Measurements from ENCODE around the gene PEAR1. TPM values are rescaled to one million over a fixed set of nuclear protein-coding genes. Genes with fewer than 3 reads are reported as not detected.
A peak's percentile ranks its signal among the peaks of the same experiment; 100 is the strongest.

Gene PEAR1
- total RNA-seq, 1 experiment from 2014 or later: 5.2 TPM

DNA sequence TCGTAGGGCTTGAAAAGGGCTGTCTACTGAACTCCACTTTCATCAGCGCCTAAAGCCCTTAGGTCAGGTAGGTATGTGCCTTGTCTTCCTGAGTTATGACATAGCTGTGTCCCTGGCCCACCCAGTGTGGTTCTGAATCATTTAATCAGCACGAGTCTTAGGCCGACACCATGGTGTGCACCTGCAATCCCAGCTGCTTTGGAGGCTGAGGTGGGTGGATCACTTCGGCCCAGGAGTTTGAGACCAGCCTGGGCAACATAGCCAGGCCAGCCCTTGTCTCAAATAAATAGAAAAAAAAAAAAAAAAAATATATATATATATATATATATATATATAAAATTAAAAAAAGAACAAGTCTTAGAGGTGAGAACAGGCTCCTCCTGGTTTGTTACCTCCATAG is 42.7 kb downstream of the PEAR1 start:
- DNase-seq (ENCODE audit: low read depth): no peak

DNA sequence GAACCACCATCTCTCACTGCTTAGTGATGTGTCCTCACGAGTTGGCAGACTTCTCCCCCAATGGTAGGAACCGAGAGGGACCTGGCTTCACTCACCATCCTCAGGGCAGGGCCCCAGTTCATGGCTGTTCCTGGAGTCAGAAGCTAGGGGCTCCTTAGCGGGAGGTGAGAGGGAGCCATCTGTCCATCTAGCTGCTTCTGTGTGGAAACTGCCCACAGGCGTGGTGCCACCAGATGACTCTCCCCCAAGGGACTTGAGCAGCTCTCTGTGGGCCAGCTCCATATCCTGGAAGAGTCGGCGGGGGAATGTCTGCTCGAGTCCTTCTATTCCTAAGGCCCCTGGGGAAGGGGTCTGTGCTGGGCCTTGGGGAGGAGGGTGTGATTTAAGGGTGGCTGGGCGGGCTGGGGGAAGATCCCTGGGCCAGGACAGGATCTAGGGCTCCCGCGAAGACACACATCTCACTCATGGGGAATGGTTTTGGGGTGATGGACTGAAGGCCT is 43.3 kb downstream of the PEAR1 start:
- DNase-seq (ENCODE audit: low read depth): no peak

DNA sequence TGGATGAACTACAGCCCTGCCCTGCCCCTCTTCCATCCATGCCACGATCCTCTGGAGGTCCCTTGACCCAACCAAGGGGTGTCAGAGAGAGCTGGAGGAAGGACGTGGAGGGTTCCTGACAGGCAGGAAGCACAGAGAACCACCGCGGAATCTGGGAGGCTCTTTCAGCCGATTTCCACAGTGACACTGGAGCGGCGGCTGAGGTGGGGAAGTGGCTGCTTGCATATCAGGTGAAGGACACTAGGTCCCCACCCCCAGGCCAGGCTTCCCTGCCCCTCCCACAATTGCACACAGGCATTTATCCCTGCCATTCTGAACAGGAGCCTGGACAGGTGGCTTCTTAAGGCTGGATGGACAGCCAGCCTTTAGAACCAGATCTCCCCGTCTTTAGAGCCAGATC is 44.4 kb downstream of the PEAR1 start:
- no peak for DNase-seq (ENCODE audit: low read depth)

DNA sequence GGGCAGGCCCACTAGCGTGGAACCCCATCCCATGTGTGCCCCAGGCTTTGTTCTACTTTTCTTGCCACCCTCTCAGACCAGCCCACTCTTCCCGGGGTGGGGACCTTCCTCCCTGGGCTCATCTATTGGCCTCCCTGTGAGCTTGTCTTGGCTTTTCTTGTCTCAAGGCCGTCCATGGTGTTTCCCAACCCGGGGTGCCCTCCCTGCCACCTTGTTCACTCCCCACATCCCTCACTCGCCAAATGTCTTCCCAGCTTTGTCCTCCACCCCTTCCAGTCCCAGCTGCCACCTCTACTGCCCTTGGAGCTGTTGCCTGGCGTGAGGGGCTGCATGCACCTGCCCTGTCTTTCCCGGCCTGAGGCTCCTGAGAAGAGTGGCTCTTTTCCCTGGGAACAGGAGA is 45.3 kb downstream of the PEAR1 start:
- no peak for DNase-seq (ENCODE audit: low read depth)

DNA sequence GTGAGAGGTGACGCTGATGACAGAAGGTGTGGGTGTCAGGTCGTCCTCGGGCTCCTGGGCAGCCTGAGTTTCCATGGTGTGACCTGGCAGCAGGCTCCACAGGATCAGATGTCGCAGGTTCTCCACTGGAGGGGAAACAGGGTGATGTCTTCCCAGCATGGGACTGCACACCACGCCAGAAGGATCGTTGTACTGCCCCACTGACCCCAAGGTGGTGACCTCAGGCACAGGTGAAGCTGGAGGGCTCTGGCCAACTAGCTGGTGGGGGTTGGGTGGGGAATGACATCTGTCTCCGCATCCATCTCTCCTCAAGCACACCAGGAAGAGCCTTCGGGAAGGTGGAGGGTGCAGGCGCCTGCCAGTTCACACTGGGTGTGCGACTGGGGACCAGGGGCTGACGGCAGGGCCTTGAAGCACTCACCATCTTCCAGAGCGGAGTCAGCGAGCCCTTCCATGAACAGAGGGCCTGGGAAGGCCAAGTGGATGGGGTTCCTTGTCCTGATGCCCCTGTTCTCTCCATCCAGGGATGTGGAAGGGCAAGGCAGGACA is 46.3 kb downstream of the PEAR1 start:
- DNase-seq (ENCODE audit: low read depth): no peak

DNA sequence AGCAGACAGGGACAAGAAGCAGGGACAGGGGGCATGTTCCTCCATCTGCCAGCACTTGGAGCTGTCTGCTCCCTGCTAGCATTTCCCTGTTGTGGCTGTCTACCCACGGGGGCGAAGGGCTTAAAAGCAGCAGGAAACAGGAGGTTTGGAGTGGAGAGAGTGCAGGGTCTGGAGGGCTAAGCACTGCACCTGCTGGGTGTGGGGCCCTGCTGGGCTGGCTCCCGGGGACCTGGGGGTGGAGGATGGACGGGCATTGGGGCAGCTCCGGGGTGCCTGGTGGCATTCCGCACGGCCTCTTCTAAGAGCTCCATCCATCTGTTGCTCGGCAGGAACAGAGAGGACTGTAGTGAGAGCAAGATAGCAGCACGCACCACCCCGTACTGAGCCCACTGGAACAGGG is 48.2 kb downstream of the PEAR1 start:
- no peak for DNase-seq (ENCODE audit: low read depth)

DNA sequence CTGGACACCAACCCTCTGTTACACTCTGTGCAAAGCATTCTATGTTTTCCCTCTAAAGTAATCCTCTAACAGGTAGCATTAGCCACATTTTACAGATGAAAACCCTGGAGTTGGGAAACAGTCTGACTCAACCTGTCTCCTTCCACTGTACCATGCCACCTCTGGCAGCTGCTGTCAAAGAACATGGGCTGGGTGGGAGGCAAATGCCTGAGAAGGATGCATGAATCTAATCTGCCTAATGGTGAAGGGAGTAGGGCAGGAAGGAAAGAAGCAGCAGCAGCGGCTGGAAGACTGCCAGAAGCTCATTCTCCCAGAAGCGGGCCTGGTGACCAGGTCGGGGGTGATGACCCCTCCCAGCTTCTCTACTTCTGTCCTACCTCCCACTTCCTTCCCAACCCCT is 48.7 kb downstream of the PEAR1 start:
- DNase-seq (ENCODE audit: low read depth): no peak

DNA sequence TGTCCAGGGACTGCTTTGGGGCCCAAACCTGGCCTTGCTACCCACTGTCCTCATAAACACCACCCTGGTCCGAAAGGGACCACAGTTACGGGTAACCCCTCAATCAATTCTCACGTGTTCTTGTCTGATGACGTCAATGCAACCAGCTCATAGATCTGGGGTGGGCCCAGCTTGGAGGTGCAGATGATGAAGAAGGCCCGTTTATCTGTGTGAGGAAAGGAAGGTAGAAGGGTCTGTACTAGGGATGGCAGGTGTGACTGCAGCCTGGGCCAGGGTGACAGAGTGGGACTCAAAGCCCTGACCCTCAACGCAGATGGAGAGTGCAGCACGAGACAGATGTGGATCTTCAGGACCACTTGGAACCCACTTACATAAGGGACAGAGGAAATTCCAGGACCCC is 49.1 kb downstream of the PEAR1 start:
- DNase-seq (ENCODE audit: low read depth): no peak

DNA sequence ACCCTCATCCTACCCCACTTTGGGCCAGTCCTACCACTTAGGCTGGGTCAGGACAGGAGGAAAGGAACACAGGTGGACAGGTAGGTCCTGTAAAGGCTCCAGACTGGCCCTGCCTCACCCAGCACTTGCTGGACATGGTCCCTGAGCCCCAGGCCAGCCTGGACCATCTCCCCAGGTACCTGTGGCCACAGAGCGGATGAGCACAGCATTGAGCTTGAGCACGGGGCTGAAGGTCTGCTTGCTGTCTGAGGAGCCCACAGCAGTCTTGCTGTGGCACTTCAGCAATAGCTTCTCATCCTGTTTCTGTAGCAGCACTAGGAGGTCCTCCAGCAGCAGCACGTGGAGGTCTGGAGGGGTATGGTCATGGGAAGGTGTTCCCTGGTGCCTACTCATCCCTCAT is 50.2 kb downstream of the PEAR1 start:
- no peak for DNase-seq (ENCODE audit: low read depth)

DNA sequence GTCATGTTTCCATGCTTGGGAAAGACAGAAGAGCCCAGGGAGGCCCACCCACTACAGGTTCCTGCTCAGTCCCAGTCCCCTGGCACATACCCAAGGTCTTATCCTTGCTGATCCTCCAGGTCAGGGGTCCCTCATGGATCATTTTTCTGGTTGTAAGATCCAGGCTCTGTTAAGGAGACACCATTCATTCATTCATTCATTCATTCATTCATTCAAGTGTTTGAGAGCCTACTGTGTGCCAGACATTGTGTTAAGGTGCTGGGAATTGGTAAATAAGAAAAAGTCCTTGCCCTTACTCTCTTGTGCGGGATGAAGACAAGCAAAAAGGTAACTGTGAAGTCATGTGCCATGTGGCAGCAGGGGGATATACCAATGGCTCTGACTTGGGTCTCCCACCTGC is 50.8 kb downstream of the PEAR1 start:
- DNase-seq (ENCODE audit: low read depth): no peak

DNA sequence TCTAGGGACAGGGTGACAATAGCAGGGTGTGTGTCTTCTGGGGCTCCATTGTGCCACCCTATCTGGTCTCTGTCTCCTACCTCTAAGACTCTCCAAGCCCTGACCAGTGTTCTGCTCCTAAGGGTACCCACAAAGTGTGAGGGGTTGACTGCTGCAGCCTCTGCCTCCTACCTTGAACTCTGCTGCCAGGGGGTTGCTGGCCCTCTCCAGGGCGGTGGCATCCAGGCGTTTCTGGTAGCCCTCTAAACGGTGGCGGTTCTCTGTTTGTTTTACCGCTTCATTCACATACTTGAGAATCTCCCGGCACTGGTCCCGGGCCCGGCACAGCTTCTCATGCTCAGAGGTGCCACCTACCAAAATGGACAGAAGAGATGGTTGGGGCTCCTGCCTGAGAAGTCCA is 51.3 kb downstream of the PEAR1 start:
- DNase-seq (ENCODE audit: low read depth): no peak

DNA sequence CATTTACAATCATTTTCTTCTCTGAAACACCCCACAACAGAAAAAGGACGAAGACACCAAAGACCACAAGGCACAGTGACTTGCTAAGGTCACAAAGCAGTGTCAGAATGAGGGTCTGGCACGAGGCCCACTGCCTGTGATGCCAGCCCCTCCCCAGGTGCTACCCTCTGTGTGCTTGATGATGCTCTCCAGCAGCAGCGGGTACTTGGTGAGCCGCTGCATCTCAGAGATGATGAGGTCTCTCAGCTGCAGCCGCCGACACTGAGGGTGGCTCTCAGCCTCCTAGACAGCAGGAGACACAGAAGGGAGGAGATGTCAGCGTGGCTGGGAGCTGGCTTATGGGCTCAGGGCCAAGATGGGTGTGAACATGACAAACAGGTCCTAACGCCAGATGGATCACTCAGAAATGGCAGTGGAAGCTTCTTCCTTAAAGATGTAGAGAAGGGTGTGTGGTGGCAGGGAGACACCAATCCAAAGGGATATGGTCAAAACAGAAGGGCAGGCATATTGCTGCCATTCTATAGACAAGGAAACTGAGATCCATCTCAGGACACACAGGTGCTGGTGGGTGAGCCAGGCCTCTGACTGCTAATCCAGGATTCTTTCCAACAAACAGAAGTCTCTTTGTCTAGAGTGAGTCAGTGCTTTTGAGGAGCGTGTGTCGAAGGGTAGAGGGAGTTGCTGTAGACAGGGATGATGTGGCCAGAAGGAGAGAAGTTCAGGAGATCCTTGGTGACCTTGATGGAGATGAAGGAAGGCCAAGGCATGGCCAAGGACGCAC is 52.6 kb downstream of the PEAR1 start:
- peak; percentile 83 for DNase-seq (ENCODE audit: low read depth)

DNA sequence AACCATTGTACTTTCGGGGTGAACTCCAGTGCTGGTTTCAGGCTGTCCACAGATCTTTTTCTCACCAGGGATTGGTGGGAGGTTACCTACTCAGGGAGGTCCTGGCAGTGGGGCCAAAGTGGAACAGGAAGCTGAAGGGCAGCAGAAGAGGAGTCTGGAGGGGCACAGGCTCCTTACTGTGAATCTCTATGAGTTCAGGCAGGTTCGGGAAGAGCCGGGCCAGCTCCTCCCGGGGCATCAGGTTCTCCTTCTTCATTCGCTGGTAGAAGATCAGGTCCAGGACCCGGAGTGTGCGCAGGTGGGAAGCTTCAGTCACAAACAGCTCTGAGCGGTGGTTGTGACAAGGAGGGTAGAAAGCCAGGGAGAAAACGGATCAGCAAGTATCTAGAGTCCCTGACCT is 53.6 kb downstream of the PEAR1 start:
- no peak for DNase-seq (ENCODE audit: low read depth)

DNA sequence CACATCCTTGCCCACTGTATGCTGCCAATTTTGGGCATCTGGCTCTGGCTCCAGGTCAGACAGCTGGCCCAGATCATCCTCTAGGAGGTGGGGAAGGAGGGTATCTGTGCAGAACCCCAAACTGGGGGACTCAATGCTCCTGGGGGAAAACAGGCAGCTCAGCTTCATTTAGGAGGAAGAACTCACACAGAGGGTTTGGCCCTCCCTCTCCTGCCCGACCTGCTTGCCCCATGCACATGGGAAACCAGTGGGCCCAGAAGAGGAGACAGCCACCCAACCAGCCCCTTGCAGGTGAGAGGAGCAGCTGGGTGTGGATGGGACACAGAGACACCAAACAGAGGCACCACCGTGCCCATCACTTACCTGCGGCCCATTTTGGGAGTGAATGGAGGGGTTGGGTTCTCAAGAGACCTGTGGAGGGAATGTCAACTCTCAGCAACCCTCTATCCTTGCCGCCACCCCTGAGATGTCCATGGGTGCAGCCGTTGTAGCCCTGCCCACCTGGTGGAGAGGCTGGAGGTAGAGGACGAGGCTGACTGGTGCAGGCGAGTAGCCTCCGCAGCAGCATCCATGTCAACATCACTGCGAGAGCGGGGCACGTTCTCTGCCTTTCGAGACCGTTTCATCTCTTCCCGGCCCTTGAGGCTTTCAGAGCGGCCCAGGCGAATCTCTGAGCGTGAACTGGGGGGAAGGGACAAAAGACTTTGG is 54.5 kb downstream of the PEAR1 start:
- no peak for DNase-seq (ENCODE audit: low read depth)

DNA sequence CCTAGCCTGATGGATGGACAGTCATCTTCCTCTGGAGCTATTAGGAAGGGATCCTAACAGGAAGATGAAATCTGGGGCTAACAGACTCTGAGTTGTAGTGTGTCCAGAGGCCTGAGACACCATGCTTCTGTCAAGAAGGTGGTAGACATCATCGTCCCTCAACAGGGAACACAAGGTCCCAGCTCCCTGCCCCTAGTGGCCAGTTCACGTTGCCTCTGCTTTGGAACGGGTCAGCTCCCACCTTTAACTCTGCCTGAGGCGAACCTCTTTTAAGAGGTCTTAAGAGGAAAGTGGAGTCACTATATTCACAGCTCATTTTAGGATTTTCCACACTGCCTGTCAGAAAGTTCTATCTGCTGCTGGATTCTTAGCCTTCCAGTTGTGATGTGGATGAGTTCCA is 55.2 kb downstream of the PEAR1 start:
- no peak for DNase-seq (ENCODE audit: low read depth)

DNA sequence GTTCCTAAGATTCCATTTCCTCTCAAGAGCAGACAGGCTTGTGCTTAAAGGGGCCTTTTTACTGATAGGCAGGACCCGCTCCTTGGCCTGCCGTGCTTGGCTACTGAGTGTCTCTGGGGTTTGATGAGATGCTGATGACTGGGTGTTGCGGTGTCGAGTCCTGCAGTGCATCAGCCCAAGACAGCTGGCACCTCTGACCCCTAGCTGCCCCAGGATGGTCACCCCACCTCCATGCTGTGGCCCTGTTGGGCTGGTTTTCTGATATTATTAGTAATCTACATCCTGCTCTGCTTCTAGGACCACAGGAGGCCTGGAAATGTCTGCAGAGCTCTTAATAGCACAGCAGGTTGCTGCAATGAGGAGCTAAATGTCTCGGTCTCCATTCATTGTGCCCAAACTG is 55.6 kb downstream of the PEAR1 start:
- DNase-seq (ENCODE audit: low read depth): no peak

DNA sequence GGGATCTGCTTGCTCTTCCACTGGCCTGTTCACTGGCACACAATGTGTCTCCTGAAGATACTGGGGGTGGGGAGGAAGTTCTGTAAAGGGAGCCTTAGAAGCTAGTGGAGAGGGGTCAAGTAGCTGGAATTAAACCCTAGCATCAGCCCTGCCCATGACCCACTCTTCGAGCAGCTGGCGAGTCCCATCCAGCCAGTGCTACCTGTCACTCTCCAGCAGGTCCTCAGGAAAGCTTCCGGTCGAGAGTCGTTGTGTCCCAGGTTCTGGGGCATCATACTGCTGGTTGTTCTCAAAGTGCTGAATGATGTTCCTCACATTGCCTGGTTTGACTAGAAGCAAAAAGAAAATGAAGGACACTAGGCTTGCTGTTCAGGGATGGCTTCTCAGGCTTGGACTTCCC is 57.9 kb downstream of the PEAR1 start:
- DNase-seq (ENCODE audit: low read depth): no peak

DNA sequence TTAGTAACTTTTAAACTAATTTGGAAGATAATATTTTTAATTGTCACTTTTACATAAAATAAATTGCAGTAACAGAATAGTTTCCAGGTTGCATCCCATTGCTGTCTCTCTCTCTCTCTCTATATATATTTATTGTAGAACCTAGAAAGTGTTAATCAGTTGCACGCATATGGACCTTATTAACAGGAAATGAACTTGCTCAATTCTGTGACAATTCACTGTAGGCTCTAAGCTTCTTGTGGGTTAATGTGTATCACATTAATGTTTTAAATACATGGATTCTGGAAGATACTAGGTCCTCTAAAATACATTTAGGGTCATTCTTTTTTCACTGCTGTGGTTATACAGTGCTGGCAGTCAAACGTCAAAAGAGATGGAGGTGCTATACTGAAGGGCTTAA is 60.1 kb downstream of the PEAR1 start:
- no peak for DNase-seq (ENCODE audit: low read depth)

DNA sequence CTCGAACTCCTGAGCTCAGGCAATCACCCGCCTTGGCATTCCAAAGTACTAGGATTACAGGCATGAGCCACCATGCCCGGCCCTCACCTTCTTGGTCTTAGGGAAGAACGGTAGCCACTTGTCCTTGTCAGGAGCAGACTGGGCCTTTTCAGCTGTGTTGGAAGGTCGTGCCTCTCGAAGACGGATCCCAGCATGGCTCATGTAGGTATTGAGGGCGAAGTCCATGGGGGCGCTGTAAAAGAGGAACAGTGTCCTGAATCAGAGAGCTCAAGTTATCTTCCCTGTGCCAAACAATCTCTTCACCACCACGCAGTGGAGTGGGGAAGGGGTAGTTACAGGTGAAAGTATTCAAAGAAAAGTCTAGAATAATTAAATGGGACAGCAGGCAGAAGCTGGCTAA is 62.8 kb downstream of the PEAR1 start:
- no peak for DNase-seq (ENCODE audit: low read depth)

DNA sequence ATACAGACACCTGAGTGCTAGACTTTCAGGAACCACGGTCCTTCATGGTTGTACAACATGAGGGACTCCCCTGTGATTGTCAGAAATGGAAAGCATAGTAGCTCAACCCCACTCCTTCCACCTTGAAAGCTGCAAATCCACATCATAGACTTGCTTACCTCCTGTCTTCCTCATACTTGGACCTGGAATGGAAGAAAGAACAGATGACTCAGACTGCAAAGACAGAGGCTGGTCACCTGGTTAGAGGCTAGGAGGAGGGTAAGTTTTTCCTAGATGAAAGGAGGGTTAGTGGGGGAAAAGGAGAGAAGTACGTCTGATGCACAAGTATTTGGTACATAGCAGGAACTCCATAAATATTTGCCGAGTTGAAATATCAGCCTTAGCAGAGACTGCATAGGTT is 64.1 kb downstream of the PEAR1 start:
- no peak for DNase-seq (ENCODE audit: low read depth)

DNA sequence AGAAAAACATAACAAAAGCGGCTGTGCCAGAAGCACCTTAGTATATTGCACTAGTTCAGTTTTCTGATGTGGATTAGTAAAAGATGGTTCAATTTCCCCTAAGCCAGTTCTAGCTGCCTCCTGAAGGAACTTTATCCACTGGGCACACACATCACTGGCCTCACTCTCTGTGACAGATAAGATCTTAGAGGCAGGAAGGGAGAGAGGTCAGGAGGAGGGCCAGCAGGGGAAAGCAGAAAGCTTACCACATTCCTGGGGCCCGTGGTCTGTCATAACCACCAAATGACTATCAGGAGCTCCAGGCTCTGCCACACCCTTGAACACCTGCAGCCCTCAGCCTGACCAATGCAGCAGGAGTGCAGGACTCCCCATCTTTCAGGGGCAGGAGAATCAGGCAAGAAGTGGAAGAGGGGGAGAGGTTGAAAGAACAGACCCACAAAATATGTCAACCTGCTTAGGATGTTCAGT is 64.8 kb downstream of the PEAR1 start:
- DNase-seq (ENCODE audit: low read depth): peak; percentile 21

DNA sequence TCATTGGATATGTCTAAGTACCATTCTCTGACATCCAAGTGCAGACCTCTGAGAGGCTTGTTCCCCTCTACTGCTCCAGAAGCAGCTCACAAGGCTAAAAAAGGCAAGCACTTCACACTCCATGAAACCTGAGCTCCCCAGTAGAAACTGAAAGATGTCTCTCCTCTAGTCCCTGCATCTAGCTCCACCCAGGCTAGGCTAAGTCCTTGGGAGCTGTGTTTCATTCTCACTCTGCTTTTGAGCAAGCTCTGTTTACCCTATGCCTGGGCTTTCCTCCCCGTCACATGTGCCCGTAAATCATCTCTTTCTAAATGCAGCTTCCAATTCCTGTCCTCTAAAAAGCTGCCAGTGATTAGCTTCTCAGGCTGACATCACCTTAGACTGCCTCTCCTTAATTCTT is 65.9 kb downstream of the PEAR1 start:
- DNase-seq (ENCODE audit: low read depth): no peak

DNA sequence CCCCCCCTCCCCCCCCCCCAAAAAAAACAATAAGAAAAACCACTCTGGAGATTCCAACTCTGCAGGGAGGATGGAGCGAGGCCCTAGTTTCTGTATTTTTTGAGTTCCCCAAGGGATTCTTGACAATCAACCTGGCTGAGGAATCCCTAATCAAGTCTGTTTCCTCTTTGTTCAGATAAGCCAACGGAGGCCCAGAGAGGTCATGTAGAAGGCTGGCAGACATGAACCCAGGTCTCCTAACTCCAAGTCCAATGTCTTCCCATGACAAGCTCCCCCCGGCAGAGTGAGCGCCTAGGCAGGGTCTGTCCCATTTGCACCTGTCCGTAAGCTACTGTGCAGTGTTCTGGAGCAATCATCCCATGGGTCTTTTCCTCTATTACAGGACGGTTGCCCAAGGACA is 66.4 kb downstream of the PEAR1 start:
- no peak for DNase-seq (ENCODE audit: low read depth)
